Vagina (tissue), 2 donors: ENCODE measurements around the gene CTSD. TPM values are rescaled to one million over a fixed set of nuclear protein-coding genes. Genes with fewer than 3 reads are reported as not detected.
A peak's percentile ranks its signal among the peaks of the same experiment; 100 is the strongest.

Source experiments
- DNase-seq, 2 donors: peaks; one replicate each; pipeline ENCODE4 v3.0.0-alpha.2; 2017; ENCODE audit errors: extremely low spot score in 2 of 2
- H3K27ac ChIP-seq: fragments of 200-600 bp; sonication (generic); one replicate; pipeline ENCODE4 v1.5.1; 2019
- H3K27me3 ChIP-seq: fragments of 200-600 bp; sonication (generic); one replicate; pipeline ENCODE4 v1.5.1; 2019
- H3K36me3 ChIP-seq, 2 donors: fragments of 200-600 bp; sonication (generic); one replicate each; pipeline ENCODE4 v1.5.1; 2017 to 2019
- H3K4me1 ChIP-seq: fragments of 200-600 bp; sonication (generic); one replicate; pipeline ENCODE4 v1.5.1; 2019
- H3K4me3 ChIP-seq, 2 donors: fragments of 200-600 bp; sonication (generic); 1 replicate in 1 of 2; 2 replicates in 1 of 2; pipeline ENCODE4 v1.5.1; 2016 to 2019
- H3K9me3 ChIP-seq: fragments of 200-600 bp; sonication (generic); one replicate; pipeline ENCODE4 v1.5.1; 2019
- POLR2A ChIP-seq, 2 donors: fragments of 450-650 bp; IDR thresholded peaks; one replicate each; pipeline ENCODE4 v1.6.1; 2017; ENCODE audit warnings: antibody characterized with exemption in 2 of 2, mild to moderate bottlenecking in 2 of 2, moderate library complexity in 2 of 2
- POLR2AphosphoS5 ChIP-seq, 2 donors: sonication (generic); formaldehyde crosslinking; IDR thresholded peaks; one replicate each; pipeline ENCODE4 v1.9.0; 2017; ENCODE audit warnings: antibody characterized with exemption in 2 of 2, mild to moderate bottlenecking in 2 of 2, low read depth in 1 of 2; ENCODE audit not compliant: insufficient read depth in 1 of 2
- intact Hi-C: fragments of 100-400 bp; cut with DNase I; formaldehyde crosslinking; loops from one replicate; pipeline ENCODE4 v1.15.1; 2023
- total RNA-seq: library from RNA; depleted of rRNA; stranded (reverse); fragments of >200 nt; gene quantifications from one replicate; pipeline ENCODE4 v1.2.3, GENCODE V29; 2016
- TF ChIP-seq, protein P1 (sequence below), 3 experiments: fragments of 450-650 bp in 2 of 3; fragments of 200-600 bp in 1 of 3; sonication (generic) in 1 of 3; IDR thresholded peaks; one replicate each; pipeline ENCODE4 v1.5.1; 2017 to 2019; ENCODE audit warnings: antibody characterized with exemption in 3 of 3, mild to moderate bottlenecking in 2 of 3, moderate library complexity in 2 of 3

CTSD gene
- total RNA-seq, 1 donor from 2014 or later = 508 TPM

GRCh38 chr11:1767399-1768140 is 3.8 kb upstream of the CTSD start:
- no peak for DNase-seq
- TF ChIP-seq POLR2AphosphoS5 (IDR thresholded peaks at IDR 0.05; ENCODE audit: insufficient read depth in 1 of 2, low read depth in 1 of 2) = no peak
- TF ChIP-seq, protein P1, sequence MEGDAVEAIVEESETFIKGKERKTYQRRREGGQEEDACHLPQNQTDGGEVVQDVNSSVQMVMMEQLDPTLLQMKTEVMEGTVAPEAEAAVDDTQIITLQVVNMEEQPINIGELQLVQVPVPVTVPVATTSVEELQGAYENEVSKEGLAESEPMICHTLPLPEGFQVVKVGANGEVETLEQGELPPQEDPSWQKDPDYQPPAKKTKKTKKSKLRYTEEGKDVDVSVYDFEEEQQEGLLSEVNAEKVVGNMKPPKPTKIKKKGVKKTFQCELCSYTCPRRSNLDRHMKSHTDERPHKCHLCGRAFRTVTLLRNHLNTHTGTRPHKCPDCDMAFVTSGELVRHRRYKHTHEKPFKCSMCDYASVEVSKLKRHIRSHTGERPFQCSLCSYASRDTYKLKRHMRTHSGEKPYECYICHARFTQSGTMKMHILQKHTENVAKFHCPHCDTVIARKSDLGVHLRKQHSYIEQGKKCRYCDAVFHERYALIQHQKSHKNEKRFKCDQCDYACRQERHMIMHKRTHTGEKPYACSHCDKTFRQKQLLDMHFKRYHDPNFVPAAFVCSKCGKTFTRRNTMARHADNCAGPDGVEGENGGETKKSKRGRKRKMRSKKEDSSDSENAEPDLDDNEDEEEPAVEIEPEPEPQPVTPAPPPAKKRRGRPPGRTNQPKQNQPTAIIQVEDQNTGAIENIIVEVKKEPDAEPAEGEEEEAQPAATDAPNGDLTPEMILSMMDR (IDR thresholded peaks at IDR 0.05) = no peak
- TF ChIP-seq POLR2A (IDR thresholded peaks at IDR 0.05) = no peak

DNA sequence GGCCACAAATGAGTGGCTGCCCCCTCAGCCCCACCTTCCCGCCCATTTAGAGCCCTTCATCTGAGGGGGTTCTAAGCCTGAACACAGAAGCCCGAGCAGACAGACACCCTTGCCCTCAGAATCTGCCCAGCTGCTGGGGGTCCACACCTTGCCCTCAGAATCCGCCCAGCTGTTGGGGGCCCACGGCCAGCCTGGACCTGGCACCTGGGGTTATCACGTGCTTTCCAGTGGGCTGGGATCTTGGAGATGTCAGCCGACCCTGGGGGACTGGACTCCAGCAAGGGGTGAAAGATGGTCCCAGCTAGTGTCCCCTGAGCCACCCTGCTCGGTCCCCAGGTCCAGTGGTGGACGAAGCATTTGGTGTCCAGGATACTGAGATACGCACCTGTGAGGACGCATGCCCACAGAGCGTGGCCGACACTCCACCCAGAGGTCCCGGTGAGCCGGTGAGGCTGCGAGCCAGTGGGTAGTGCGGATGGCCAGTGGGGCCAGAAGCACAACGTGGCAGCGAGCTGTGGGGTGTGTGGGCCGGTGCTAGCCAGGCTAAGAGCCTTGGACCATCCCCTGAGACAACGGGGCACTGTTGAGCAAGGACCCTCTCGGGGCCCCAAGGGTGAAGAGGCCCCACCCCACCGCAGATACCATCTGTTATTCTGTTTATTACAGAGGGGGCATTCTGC is 3.1 kb upstream of the CTSD start:
- H3K36me3 ChIP-seq = no peaks in the 10 kb centered on the region
- intact Hi-C loops = no loop called here
- no peaks in the 10 kb centered on the region for H3K9me3 ChIP-seq
- DNase-seq = no peak
- H3K27me3 ChIP-seq = no peaks in the 10 kb centered on the region
- TF ChIP-seq POLR2A (IDR thresholded peaks at IDR 0.05) (no peak), POLR2AphosphoS5 (IDR thresholded peaks at IDR 0.05; ENCODE audit: insufficient read depth in 1 of 2, low read depth in 1 of 2) (no peak)
- TF ChIP-seq, protein P1 (IDR thresholded peaks at IDR 0.05) = no peak
- peaks cover 62% of the 10 kb centered on the region for H3K4me1 ChIP-seq
- H3K27ac ChIP-seq = no peak overlapping the region
- no peak overlapping the region for H3K4me3 ChIP-seq

More at GRCh38 chr11:1767399-1768140, 3.8 kb upstream of the CTSD start:
- Histone ChIP-seq H3K4me3 (no peak overlapping the region), H3K9me3 (no peaks in the 10 kb centered on the region), H3K27ac (peak overlapping the region; percentile 68), H3K36me3 (no peaks in the 10 kb centered on the region), H3K27me3 (no peaks in the 10 kb centered on the region), H3K4me1 (peaks cover 62% of the 10 kb centered on the region)
- intact Hi-C loops = no loop called here

DNA sequence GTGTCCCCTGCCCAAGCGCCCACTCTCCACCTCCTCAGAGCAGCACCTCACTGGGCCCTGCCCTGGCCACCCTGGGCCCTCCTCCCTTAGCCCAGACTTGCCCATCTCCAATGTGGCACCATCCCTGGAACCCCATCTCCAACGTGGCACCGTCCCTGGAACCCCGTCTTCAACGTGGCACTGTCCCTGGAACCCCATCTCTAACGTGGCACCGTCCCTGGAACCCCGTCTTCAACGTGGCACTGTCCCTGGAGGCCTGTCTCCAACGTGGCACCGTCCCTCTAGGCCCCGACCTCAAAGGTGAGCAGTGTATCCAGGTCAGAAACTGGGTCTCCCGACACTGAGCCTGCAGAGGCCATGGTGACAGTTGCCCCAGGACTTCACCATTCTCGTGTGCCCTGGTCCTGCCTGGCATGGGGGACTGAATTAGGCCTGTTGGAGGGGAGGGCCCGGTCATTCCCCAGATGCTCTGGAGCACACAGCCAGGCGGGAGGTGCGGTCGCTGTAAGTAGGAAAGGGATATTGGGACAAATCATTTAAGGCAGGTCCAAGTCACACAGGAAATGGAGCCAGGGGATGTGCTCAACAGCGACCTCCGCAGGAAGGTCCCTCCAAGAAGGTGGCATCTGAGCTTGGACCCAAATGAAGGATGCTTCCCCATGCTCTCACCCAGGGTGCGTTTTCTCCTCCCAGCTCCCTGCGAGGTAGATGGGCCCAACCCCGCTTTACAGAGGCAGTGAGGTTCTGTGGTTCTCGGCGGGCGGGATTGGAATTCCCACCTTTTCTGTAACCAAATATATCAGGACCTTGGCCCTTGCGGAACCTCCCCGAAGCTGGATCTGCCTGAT is 2.4 kb upstream of the CTSD start:
- TF ChIP-seq, protein P1 (IDR thresholded peaks at IDR 0.05) = no peak
- TF ChIP-seq POLR2AphosphoS5 (IDR thresholded peaks at IDR 0.05; ENCODE audit: insufficient read depth in 1 of 2, low read depth in 1 of 2) (no peak), POLR2A (IDR thresholded peaks at IDR 0.05) (no peak)
- H3K36me3 ChIP-seq = peaks cover 0 to 5% of the 10 kb centered on the region in 2 donors

GRCh38 chr11:1763336-1763795 is 361 bp downstream of the CTSD start:
- H3K9me3 ChIP-seq = no peaks in the 10 kb centered on the region
- DNase-seq = no peak
- intact Hi-C loops = loop anchor here (5.0 kb wide), 1 partner anchor 496 kb away; no protein-coding TSS in a partner anchor

More for the DNA sequence above, 2.4 kb upstream of the CTSD start:
- no peak overlapping the region for H3K4me3 ChIP-seq
- no peaks in the 10 kb centered on the region for H3K9me3 ChIP-seq
- DNase-seq = no peak
- H3K27ac ChIP-seq = no peak overlapping the region
- H3K4me1 ChIP-seq = peaks cover 62% of the 10 kb centered on the region
- no peaks in the 10 kb centered on the region for H3K27me3 ChIP-seq
- intact Hi-C loops = no loop called here

More at GRCh38 chr11:1763336-1763795, 361 bp downstream of the CTSD start:
- H3K27ac ChIP-seq = peak overlapping the region; percentile 95
- H3K36me3 ChIP-seq = peaks cover 0 to 28% of the 10 kb centered on the region in 2 donors
- peaks cover 62% of the 10 kb centered on the region for H3K4me1 ChIP-seq
- peak overlapping the region; percentile 86 to 95 for H3K4me3 ChIP-seq
- TF ChIP-seq POLR2AphosphoS5 (IDR thresholded peaks at IDR 0.05; ENCODE audit: insufficient read depth in 1 of 2, low read depth in 1 of 2) (no peak), POLR2A (IDR thresholded peaks at IDR 0.05) (no peak)
- TF ChIP-seq, protein P1 (IDR thresholded peaks at IDR 0.05) = no peak
- H3K27me3 ChIP-seq = no peaks in the 10 kb centered on the region
